ENCODE measurements around the gene NEGR1.

Gene NEGR1

DNA sequence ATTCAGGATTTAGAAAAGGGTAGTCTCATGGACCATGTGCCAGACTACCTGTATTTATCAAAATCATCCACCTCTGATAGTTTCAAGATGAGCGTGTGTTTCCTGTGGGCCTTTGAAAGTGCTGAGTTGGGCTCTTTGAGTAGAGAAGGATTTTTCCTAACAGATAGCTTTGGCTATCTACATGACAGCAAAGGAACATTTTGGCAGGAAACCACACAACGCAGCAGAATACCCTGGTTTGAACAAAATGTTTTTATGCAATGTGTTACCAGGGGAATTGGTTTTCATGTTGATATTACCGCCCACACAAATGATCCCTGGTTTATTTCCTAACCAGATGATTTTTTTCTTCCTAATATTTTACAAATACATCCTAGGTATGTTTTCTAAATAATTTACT is 431.4 kb downstream of the NEGR1 start:
- DNase-seq (ENCODE audit: low read depth in 2 of 2) = no peak

DNA sequence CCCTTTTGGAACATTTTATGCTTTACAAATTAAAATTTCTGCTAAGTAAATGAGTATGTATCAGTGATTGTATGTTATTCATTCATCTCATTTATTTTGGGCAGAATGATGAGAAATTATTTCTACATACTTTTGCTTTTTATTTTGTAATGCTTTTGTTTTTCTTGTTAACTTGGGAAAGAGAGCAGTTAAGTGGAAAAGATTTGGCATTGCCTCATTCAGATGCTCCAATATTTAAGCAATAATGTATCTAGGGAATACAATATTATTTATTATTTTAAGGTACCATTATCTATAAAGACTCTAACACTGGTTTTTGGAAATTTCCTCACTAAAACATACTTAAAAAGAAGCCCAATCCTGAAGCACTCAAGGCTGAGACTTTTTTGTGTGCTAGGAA is 431.8 kb downstream of the NEGR1 start:
- DNase-seq (ENCODE audit: low read depth in 2 of 2) = no peak

DNA sequence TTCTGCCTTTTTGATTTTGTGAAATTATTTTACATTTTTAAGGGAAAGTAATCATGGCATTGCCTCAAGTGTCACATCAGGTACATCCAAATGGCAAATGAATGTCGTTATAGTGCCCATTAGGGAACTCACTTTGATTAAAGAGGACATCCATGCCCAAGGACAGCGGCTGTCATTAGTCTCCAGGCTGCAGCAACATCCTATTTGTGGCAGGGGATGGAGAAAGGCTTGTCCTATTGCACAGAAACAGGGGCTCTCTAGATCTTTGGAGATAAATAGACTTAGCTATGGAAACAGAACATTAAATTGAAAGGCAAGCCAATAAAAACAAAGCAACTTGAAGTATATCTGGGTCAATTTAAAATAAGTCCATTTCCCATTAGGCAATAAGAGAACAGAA is 439.3 kb downstream of the NEGR1 start:
- DNase-seq (ENCODE audit: low read depth in 2 of 2) = no peak

DNA sequence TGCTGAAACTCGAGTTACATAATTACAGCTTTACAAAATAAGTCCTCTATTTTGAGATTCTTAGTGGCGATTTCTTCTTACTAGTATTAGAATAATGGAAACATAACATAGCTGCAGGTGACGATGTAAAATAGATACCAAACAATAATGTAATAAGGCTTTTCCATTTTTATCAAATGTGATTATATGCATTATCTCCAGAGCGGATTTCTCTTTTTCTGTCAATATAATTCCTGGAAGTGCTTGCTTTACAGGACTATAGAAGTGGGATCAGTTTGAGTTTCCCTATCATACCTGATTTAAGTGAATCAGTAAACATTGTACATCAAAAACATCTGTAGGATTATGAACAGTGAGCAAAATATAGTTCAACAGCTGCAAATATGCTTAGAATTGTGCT is 442.5 kb downstream of the NEGR1 start:
- DNase-seq (ENCODE audit: low read depth in 2 of 2) = no peak

DNA sequence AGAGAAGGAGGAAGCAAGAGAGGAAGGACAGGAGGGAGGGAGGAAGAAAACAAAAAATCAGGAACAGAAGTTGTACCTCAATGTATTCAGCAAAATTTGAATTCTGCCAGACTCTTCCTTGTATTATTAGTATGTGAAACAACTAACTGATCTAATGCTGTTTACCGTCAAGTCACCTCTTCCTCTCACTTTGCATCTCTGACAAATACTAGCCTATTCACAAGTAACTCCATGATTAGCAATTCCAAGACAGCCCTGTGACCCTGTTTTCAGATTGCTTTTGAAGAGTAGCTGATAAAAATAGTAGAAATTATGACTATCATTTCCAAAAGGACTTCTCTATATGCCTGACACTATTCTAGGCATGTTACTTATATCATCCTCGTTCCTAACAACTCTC is 445.4 kb downstream of the NEGR1 start:
- no peak for DNase-seq (ENCODE audit: low read depth in 2 of 2)

DNA sequence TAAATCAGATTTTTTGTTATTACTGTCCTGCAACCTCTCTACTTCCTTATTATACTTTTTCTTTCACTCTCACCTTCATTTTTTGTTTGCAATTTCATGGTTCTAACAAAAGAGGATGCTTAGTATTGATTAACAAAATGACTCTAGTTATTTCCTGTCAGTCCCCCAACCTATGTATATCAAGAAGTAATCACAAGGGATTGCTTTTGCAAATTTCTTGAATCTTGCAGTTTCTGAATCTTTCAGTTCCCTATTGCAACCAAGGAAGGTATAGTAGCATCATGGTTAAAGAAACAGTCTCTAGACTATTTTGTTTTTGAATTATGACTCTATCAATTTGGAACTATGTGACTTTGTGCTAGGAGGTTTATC is 446.9 kb downstream of the NEGR1 start:
- DNase-seq (ENCODE audit: low read depth in 2 of 2) = no peak

DNA sequence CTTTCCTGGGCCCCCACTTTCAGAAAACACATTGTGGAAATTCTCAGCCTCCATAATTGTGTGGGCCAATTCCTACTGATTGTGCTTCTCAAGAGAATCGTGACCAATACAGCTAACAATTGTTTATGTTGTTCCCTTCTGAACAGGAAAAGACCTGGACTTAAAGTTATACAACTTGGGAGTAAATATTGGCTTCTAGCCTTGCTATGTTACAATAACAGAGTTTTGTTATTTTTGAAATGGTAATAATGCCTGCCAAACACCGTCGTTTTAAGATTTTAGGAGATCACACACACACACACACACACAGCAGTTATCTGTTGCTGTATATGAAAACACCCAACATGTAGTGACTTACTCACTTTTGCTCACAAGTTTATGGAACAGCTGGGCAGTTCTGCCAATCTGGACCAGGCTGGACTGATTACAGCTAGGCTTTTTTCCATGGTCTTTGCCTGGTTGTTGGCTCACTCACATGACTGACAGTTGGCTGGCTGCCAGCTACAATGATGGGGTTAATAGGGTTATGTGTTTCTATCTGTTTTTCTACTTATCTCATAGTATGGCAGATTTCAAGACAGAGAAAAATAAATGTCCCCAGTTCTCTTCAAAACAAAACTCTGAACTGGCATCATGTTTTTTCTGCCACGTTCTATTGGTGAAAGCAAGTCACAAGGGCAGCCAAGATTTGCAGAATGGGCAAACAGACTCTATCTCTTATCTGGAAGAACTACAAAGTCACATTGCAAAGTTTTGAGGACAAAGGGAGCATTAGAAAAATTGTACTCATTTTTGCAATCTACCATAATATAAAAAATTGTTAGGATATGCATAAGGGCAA is 447.5 kb downstream of the NEGR1 start:
- no peak for DNase-seq (ENCODE audit: low read depth in 2 of 2)

DNA sequence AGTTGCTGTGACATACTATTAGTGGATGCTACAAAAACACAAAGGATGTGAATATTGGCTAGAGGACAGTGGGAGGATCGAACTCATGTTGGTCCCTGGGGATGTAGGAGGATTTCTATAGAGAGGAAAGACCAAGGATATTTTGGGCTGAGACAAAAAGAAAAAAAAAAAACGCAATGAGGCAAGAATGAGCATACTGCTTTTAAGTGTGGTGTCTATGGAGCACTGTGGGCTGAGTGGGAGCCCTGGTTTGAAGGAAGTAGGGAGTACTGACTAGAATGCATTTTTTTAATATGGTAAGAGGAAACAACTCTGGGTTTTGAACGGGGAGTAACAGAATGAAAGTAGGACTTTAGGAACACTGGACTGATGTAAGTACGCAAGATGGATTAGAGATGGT is 450.7 kb downstream of the NEGR1 start:
- no peak for DNase-seq (ENCODE audit: low read depth in 2 of 2)

DNA sequence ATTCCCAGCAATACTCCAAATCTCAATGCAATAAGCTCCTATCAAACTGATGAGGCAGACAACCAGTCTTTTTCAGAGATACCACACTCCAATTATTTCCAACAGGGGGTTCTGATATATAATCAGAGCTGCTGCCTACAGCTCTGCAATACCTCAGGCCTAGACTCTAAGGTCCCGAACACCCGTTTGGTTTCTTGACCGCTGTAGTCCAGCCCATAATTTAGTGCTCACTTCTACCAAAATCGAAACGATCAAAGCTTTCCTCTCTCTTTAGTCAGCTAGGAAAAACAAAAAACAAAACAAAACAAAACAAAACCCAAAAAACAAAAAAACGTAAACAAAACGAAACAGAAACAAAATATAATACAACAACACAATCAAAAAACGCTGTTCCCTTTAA is 453.0 kb downstream of the NEGR1 start:
- no peak for DNase-seq (ENCODE audit: low read depth in 2 of 2)

DNA sequence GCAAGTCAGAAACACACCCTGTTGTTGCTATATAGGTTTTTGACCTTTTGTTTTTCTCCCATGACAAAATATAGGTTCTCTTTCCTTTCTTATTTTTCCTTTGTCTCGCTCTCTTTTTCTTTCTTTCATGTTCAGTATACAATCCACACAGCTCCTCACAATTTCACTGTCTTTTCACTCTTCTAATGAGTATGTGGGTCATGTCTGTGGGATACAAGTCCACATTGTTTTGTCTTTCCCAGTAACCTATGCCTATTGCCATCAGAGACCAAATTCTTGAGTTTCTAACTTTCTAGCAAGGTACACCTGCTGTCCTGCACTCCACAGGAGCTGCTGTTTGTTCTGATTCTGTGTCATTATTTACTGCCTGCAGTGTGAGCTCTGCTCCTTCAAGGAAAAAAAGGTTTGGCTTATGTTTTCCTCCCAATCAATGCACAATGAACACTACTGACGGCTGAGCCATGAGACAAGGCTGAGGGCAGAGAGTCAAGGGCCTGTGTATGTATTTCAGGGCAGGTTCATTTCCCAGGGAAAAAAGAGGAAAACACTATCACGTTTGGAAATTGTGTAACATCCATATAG is 453.8 kb downstream of the NEGR1 start:
- DNase-seq (ENCODE audit: low read depth in 2 of 2) = no peak

DNA sequence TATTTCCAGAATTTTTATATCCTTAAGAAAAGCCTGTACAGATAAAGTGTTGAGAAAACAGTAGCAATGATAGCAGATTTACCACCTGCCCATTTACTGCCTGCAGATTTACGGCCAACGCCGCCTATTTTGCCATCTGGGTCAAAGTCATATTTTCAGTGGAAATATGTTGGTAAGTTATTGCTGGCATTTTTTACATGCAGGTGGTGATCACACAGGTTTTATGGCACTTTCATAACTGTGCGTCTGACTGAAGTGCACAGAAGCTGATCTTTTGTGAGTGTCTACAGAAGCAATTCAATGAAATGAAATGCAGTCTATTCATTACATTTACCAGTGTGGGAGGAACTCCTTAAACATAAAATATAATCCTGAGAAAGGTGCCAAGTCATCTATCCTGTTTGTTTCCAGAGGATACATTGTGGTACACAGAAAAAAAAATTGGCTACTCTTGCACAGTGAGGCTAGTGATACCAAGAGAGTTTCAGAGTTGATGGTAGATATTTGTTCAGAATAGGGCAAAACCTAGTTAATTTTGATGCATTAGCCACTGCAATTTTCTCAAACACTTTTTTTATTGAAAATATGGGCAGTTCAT is 458.5 kb downstream of the NEGR1 start:
- DNase-seq (ENCODE audit: low read depth in 2 of 2) = no peak

DNA sequence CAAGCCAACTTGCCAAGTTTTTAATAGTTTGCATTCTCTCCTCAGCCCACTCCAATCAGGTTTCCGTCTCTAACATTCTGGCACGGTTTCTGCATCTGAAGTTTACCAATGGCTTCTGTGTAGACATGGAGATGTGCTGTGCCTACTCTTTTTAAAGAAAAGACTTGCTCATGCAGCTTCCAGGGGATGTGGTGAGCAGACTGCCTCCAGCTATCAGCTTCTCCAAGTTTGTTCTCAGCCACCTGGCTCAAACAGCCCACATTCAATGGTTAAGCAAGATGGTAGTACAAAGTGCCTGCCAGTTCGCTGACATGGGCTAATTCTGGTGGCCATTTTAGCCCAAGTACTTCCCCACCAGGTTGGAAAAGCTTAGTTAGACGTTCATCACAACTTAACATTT is 465.3 kb downstream of the NEGR1 start:
- DNase-seq (ENCODE audit: low read depth in 2 of 2) = no peak

DNA sequence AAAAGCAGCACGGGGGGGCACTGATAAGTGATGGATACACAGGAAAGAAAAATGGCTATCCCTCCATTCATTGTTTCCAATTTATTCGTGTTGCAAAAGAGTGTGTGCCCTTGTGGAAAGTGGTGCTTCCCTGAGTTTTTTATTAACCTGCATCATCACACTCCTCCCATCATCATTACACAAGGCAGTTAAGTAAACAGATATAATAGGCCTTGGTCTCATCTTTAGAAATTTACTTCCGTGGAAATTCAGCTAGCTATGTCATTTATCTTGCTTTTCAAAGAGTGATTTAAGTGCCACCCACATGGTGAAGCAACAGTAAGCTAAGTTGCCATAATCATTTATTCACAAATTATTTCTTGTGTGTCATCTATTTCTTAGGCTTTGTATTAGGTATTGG is 473.3 kb downstream of the NEGR1 start:
- no peak for DNase-seq (ENCODE audit: low read depth in 2 of 2)

DNA sequence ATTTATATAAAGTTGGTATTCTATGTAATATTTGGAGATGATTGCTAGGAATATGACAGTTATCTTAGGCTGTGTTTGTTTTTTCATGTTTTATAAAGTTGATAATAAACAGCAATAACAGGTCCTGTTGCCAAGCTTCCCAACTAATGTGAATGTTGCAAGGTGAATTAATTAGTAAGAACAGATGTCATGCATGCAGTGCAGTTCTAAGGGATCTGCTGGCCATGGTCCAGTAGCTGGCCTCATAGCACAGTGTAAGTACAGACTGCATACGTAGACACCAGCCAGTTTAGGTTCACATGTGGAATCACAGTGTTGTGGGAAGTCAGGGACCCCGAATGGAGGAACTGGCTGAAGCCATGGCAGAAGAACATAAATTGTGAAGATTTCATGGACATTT is 478.2 kb downstream of the NEGR1 start:
- no peak for DNase-seq (ENCODE audit: low read depth in 2 of 2)

DNA sequence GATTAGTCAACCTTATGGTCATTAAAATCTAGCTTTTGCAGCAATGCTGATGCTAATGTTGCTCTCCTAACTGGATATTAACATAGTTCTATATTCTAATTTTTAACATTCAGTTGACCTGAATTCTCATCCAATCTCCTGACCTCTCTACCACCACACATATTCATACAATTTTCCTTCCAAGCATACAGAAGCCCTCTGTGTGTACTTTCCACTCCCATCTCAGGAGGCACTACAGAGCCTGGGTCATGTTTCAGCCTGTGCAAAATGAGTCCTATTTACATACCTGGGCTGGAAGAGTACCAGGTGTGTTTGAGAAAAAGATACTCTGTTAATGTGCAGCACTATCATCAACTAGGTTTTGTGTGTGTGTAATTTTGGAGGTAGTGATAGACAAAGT is 486.3 kb downstream of the NEGR1 start:
- DNase-seq (ENCODE audit: low read depth in 2 of 2) = no peak

DNA sequence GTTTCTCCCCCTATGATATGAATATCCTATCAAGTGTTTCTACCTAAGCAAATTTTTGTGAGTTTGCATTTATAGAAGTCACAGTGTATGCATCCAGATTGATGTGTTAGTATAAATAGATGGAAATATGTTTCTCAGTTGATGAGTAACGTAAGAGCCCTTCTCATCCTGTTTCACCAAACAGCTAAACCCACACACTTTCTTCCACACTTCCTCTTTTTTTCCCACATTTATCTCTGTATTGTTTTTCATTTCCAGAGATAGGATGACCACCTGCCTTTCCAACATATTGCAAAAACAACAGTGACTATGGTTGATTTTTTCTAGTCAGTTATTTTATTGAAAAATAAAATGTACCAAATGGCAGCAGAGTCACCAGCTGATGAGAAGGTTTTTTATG is 490.1 kb downstream of the NEGR1 start:
- DNase-seq (ENCODE audit: low read depth in 2 of 2) = no peak

DNA sequence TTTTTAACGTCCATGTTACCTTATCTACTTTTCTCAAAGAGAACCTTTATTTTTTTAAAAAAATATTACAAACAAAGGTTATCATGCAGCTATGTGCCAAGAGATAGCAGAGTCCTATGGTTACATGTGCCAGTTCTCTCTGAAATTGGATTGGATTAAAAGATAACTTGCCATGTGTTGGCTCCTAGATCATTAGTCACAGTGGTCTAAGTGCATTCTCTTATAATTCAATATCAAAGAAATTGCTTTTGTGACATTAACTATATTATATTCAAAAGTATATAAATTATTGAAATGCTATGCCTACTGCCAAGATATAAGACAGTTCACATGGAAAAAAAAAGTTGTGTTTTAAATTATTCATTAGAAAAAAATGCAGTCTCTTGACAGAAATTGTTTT is 494.2 kb downstream of the NEGR1 start:
- DNase-seq (ENCODE audit: low read depth in 2 of 2) = no peak

DNA sequence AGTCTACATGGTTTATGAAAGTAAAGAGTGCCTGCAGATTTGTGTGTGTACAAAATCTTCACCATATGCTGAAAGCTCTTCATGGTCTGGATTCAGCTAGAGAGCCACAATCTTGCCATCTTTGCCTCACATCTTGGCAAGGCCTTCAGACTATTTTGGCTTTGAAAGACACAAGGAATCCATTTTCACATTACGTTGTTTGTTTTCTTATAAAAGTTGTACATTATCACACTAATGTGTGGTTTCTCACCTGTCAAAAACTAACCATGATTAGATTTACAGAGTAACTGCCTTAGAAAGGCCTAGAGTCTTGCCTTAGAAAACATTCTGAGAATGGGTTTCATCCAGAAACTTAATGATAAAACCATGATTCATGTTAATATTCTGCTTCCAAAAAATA is 494.6 kb downstream of the NEGR1 start:
- DNase-seq (ENCODE audit: low read depth in 2 of 2) = no peak

DNA sequence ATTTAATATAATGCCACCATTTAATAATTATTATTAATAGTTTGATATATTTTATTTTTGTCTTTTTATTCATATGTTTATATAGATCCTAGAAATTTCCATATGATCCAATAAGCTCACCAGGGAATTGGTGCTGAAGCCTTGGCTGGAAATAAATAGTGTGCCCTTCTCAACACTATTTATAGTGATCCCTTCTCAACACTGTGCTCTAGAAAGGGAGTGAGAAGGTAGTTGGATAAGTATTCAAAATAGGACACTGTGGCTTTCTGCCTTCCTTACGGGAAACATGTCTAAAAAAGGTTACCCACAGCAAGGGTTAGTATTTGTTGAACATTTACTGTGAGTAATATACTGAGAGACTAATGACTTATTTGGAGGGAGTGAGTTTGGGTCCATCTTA is 496.1 kb downstream of the NEGR1 start:
- no peak for DNase-seq (ENCODE audit: low read depth in 2 of 2)

DNA sequence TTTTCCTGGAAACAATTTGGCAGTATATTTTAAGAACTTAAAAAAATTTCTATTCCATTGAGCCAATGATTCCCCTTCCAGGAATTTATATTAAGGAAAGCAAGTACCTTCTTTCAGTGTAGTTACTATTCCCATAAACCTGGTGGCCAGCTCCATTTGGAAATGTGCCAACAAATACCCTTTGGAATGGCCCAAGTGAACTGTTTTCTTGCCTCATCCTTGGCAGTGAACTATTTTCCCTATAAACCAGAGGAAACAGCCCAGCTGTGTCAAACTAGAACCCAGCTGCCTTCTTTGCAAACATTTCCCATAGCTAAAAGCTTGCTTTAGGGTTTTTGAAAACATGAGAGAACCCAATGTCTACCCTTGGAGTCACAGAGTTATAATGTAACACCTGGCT is 496.9 kb downstream of the NEGR1 start:
- DNase-seq (ENCODE audit: low read depth in 2 of 2) = no peak

DNA sequence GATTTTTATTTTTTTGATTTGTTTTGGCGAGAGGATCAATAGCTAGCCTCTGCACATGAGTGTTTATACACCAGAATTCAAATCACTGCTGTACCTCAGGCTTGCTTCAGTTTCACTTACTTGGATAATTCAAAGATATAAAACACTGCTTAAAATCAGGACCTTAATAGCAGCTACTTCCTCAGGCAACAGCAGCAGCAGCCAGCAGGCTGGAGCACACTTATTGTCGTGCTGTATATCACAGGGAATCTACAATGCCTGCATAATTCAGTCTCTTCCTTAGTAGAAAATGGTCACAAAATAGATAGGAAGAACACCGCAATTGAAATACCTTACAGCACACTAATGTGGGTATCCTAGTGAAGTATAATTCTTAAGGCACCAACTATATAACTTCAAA is 497.3 kb downstream of the NEGR1 start:
- DNase-seq (ENCODE audit: low read depth in 2 of 2) = no peak

DNA sequence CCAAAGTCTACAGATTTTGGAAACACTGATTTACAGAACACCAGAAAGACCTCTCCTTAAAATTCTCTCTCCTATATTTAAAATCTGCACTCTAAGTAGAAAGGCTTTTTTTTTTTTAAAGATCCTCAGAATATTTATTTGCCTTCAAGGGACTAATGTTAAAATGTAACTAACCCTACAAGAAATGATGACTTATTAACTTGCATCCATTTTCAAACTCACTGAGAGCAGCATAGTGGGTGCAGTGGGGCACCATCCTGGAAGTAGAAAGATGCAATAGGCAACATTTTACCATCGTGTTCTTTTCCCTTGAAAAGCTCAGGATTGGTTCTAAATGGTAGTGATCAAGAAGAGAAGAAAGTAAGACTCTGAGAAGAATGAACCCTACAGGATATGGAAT is 498.1 kb downstream of the NEGR1 start:
- DNase-seq (ENCODE audit: low read depth in 2 of 2) = no peak

DNA sequence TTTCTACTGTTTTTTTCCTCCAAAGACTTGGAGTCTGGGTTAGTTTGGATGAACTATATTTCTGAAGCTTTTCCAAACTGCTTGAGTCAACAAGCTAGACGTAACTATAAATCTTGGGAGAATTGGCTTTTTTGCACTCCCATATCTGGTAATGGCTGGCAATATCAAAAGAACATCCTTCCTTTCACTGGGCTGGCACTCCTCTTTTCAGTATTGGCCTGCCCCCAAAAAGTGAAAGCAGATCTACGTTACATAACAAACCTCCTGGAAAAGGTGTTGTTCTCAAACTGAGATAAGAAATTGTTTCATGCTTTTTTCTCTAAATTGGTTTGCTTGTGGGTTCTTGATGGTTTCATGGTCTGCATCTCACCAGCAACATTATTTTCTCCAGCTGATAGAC is 499.3 kb downstream of the NEGR1 start:
- DNase-seq (ENCODE audit: low read depth in 2 of 2) = no peak

DNA sequence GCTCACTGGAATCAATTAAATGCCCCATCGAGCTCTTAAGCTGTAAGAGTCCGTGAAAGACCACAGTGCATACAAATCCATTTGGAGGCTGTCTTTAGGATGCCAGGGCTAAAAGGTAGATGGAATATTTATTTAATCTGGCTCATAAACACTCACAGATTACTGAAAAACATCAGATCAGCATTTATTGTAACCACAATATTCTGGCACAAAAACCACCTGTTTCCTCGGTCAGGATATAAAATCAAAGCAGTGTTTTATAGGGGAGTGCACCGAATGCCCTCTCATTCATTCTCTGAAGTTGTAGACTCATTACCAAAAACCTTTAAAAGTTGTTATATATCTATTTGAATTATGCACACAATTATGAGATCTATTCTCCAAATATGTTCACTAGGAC is 500.9 kb downstream of the NEGR1 start:
- no peak for DNase-seq (ENCODE audit: low read depth in 2 of 2)
